GM13977 (cell line): ENCODE measurements around the gene IQCH.
"Not testable (repeated sequence)": the region's sequence is repeated elsewhere in the genome, so short reads cannot be mapped to it uniquely, and the experiment has no call there.

Experiments
- DNase-seq: peaks from one replicate; pipeline ENCODE4 v3.0.0; 2012; ENCODE audit warnings: low spot score
- in situ Hi-C: fragments of 300-500 bp; cut with MboI; formaldehyde crosslinking; loops from one replicate; pipeline ENCODE4 v1.12.0; 2022; ENCODE audit warnings: low sequenced_read_pairs, low pct_unique_long_range_greater_than_20kb, mixed read lengths, inconsistent platforms; ENCODE audit not compliant: unreplicated experiment
- TF ChIP-seq, protein P1 (sequence below): IDR thresholded peaks from 2 replicates; pipeline ENCODE4 v1.5.1; 2012; ENCODE audit warnings: mild to moderate bottlenecking, control low read depth; ENCODE audit not compliant: insufficient read depth; ENCODE audit errors: extremely low read depth, missing control alignments

IQCH gene

DNA sequence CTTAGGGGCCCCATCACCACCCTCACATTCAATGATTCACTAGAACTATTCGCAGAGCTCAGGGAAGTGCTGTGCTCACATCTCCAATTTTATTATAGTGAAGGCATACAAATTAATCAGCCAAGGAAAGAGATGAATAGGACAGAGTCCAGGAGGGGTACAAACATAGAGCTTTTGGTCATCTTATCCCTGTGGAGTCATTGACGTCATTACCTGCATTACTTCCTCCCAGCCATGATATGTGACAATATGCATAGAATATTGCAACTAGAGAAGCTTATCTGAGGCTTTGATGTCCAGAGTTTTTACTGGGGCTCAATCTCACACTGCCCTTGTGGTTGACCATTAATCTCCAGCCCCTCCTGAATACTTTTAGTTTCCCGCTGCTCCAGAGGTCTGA is 1.5 kb downstream of the IQCH start:
- TF ChIP-seq, protein P1, sequence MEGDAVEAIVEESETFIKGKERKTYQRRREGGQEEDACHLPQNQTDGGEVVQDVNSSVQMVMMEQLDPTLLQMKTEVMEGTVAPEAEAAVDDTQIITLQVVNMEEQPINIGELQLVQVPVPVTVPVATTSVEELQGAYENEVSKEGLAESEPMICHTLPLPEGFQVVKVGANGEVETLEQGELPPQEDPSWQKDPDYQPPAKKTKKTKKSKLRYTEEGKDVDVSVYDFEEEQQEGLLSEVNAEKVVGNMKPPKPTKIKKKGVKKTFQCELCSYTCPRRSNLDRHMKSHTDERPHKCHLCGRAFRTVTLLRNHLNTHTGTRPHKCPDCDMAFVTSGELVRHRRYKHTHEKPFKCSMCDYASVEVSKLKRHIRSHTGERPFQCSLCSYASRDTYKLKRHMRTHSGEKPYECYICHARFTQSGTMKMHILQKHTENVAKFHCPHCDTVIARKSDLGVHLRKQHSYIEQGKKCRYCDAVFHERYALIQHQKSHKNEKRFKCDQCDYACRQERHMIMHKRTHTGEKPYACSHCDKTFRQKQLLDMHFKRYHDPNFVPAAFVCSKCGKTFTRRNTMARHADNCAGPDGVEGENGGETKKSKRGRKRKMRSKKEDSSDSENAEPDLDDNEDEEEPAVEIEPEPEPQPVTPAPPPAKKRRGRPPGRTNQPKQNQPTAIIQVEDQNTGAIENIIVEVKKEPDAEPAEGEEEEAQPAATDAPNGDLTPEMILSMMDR: no peak
- in situ Hi-C loops: no loop called here
- no peak for DNase-seq

DNA sequence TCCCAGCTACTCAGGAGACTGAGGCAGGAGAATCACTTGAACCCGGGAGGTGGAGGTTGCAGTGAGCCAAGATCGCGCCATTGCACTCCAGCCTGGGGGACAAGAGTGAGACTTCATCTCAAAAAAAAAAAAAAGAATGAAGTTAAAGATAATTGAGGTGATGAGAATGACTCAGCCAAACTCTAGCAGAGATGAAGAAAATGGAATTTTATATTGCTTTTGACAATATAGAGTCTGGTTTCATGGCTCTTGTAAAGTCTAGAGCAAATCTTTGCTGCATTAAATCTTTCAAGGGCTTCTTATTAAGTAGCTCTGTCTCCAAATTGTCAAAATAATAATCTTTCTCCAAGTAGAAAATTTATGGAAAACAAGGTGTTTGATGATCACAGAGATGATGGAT is 3.8 kb downstream of the IQCH start:
- in situ Hi-C loops, DNase-seq: not testable (repeated sequence)

DNA sequence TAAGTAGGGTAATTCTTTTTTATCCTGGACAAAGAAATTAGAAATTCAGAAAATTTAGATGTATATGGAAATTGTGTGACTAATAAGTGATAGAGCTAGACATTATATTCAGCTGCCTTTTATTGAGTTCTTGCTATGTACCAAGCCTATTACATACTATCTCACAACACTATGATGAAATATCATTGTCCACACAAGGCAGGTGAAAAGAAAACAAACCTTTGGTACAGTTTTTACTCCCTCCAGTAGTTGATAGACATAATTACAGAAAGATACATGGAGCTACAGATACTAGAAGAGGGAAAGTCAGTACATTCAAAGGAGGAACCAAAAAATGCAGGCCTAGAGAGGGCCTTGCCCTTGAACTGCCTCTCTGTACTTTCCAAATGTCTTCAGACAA is 4.8 kb downstream of the IQCH start:
- TF ChIP-seq, protein P1: no peak
- no peak for DNase-seq
- in situ Hi-C loops: no loop called here

DNA sequence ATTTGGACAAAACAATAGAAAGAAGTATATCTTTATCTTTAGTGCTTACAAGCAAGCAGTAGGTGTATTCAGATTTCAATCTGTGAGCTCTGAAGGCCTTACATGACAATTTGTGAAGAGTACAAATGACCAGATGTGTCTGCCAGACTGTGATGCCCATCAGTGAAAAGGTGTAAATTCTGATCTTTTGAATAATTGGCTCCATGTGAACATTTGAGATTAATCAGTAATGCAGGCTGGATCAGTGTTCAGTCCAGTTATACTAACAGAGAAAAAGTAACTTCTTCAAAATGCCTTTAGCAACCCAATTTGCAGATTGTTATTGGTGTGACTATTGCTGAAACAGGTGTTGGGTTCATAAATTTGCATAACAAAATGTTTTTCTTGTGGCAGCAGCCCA is 5.2 kb downstream of the IQCH start:
- TF ChIP-seq, protein P1: no peak
- no peak for DNase-seq
- in situ Hi-C loops: no loop called here

DNA sequence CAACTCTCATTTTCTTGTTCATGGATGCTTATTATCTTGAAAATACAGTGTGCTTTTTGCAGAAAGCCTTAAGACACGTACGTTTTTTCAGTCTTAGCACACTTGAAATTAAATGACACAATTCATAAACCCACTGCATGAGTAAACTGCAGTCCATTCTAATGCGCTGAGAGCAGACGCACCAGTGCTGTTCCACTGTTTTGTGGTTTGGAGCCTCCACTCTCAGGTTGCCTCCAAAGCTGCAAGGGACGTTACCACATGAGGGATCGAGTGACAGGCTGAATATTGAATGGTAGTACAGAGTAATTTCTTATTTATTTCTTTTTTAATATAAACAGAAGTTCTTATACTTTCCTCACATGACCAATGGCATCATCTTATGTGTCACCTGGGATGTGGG is 12.3 kb downstream of the IQCH start:
- in situ Hi-C loops: no loop called here
- TF ChIP-seq, protein P1: no peak
- no peak for DNase-seq

DNA sequence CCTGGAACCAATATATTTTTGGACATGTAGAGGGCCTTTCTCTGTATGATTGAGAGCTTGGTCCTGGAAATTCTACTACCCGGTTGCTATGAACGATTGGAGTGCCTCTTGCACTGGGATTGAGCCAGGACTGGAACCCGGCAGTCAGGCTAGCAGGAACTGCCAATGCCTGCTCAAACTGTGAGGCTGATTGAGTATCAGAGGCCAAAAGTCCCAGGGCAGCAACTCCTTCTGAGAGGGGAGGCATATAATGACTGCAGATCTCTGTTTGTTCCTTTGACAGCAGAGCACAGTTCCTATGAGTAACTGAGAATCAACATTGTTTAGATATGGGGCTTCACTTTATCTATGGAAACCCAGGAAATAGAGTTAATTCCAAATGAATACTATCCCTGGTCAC is 12.9 kb downstream of the IQCH start:
- no peak for DNase-seq
- in situ Hi-C loops: no loop called here
- TF ChIP-seq, protein P1: no peak

DNA sequence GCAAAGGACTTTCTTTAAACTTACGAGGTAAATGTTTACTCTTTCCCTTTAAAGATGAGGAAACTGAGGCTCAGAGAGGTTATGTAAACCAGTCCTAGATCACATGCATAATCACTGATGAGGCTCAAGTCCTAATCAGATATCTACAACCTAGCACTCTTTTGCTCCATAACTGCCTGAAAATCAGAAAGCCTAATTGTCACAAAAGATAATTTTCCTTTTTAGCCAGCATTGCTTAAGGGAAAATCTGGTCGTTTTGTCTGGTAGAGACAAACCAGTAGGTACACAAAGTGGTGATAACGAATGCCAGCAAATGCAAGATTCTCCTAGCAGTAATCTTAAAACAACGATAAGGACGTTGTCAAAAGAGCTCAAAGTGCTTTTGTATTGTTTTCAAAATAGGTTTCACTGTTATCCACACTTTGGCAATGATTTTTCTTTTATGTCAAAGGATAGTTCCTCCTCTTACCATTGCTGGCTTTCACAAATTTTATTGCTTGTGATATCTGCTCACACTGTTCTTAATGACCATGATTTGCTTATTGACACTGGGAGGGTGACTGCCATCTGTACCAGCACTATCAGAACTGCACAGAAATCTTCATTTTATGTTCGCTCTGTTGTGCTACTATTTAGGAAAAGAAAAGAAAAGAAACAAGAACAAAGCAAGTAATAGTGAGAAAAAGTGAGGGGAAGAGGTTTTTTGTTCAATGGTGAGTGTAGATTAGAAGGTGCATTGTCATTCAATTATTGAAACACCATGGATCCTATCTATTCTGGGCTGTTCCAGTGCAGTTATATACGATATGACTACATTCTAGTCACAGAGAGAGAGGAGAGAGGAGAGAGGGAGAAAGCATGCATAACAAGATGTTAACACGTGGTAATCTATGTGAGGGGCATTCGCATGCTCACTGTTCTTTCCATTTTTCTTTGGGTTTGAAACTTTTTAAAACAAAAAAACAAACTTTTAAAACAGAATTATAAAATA is 13.7 kb downstream of the IQCH start:
- DNase-seq: no peak
- in situ Hi-C loops: no loop called here
- TF ChIP-seq, protein P1: no peak
